ENCODE results near the gene TNFAIP1.
"Not testable (repeated sequence)": the region's sequence is repeated elsewhere in the genome, so short reads cannot be mapped to it uniquely, and the experiment has no call there.

TNFAIP1 gene

GRCh38 chr17:28335201-28335958, at the start of gene TNFAIP1, which contains the start of gene IFT20:
TNFAIP1 (plus strand) TSS chr17:28335761; CDS start chr17:28339522, 3,761 bp downstream.
IFT20 (minus strand) TSS chr17:28335472; CDS start chr17:28331985, 3,487 bp downstream.
- DNase-seq (ENCODE audit: low read depth): peak; percentile 100
- TF ChIP-seq CTCF (conservative IDR thresholded peaks at IDR 0.05; ENCODE audit: low read depth, low read length): no peak
- peak within 1 kb of the TSS; percentile 98 for H3K4me3 ChIP-seq (ENCODE audit: low read length)

- TF ChIP-seq CTCF (conservative IDR thresholded peaks at IDR 0.05; ENCODE audit: low read depth, low read length): no peak
- DNase-seq (ENCODE audit: low read depth): no peak
- H3K4me3 ChIP-seq (ENCODE audit: low read length): no peak overlapping the region
Measured at GRCh38 chr17:28285965-28286364, 49.6 kb upstream of the TNFAIP1 start.

- H3K4me3 ChIP-seq (ENCODE audit: low read length): no peak overlapping the region
- no peak for DNase-seq (ENCODE audit: low read depth)
- TF ChIP-seq CTCF (conservative IDR thresholded peaks at IDR 0.05; ENCODE audit: low read depth, low read length): no peak
Measured at GRCh38 chr17:28290703-28291102, 44.9 kb upstream of the TNFAIP1 start.

- TF ChIP-seq CTCF (conservative IDR thresholded peaks at IDR 0.05; ENCODE audit: low read depth, low read length): no peak
- H3K4me3 ChIP-seq (ENCODE audit: low read length): no peak overlapping the region
- no peak for DNase-seq (ENCODE audit: low read depth)
Measured at GRCh38 chr17:28291780-28292330, 43.7 kb upstream of the TNFAIP1 start.

GRCh38 chr17:28292878-28293277, 42.7 kb upstream of the TNFAIP1 start:
- H3K4me3 ChIP-seq (ENCODE audit: low read length); DNase-seq (ENCODE audit: low read depth): not testable (repeated sequence)

- DNase-seq (ENCODE audit: low read depth): no peak
- H3K4me3 ChIP-seq (ENCODE audit: low read length): no peak overlapping the region
- no peak for TF ChIP-seq CTCF (conservative IDR thresholded peaks at IDR 0.05; ENCODE audit: low read depth, low read length)
Measured at GRCh38 chr17:28293994-28294393, 41.6 kb upstream of the TNFAIP1 start.

- DNase-seq (ENCODE audit: low read depth): no peak
- TF ChIP-seq CTCF (conservative IDR thresholded peaks at IDR 0.05; ENCODE audit: low read depth, low read length): no peak
- H3K4me3 ChIP-seq (ENCODE audit: low read length): no peak overlapping the region
Measured at GRCh38 chr17:28295677-28296578, 39.6 kb upstream of the TNFAIP1 start.
